Ureter (tissue), 1 donor: ENCODE data around the gene FBN2. TPM values are rescaled to one million over a fixed set of nuclear protein-coding genes. Genes with fewer than 3 reads are reported as not detected.
"Not testable (repeated sequence)": the region's sequence is repeated elsewhere in the genome, so short reads cannot be mapped to it uniquely, and the experiment has no call there.

Source experiments
- DNase-seq: peaks from one replicate; pipeline ENCODE4 v3.0.0-alpha.2; 2020; ENCODE audit warnings: low spot score
- total RNA-seq: library from RNA; stranded (reverse); gene quantifications from one replicate; pipeline ENCODE4 v1.2.4, GENCODE V29; 2023
- donor health status: DM: yes; HTN: yes; CAD: no.

The FBN2 gene
- total RNA-seq, 1 donor from 2014 or later, result 4.8 TPM

DNA sequence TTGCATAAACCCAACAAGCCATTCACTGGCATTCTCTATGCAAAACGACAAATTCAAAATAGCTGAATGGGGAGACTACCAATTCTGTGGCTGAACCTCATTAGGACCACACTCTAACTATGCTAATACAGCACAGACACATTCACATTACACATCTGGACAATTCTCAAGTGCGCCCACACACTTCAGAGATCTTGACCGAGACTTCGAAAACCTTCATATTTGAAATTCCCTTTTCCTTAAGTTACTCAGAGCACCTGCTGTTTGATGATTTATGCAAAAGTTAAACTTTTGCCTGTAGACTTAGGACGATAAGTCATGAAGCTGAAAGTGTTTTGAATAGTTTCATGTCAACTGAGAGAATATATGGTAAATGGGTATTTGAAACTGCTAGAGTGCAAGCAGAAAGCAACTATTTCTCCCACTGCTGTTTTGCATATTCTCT lies 111.9 kb downstream of the FBN2 start:
- DNase-seq, result no peak

DNA sequence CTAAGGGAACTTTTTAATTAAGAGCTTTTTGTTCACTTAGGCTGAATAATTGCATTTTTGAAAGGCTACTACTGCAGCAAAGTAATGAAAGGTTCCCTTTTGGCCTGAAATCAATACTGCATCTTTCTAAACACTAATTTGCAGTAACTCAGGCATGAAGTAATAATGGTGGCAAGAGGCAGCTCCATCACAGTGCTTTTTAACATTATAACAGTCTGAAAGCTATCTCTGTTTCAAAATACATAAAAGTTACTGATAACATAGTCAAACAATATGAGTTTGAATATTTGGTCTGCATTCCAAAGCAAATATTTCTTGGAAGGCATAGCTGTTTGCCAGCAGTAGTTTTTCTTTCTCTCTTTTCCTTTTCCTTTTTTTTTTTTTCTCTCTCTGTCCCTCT lies 113.4 kb downstream of the FBN2 start:
- no peak for DNase-seq

DNA sequence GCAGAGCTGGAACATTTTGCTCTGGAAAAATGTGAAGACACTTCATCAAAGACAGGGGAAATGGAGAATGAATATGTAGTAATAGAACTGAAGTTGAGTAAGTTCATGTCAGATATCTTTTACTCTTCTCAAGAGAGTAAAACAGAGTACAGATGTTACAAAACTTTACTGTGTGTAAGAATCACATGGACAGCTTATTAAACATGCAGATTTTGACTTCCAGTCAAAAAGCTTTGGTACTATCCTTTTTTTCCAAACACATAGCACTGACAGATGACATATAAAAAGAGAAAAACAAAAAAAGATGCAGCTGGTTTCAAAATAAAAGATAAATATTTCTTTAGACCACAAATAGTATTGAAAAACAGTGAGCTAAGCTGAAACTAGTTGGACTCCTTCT lies 115.4 kb downstream of the FBN2 start:
- no peak for DNase-seq

DNA sequence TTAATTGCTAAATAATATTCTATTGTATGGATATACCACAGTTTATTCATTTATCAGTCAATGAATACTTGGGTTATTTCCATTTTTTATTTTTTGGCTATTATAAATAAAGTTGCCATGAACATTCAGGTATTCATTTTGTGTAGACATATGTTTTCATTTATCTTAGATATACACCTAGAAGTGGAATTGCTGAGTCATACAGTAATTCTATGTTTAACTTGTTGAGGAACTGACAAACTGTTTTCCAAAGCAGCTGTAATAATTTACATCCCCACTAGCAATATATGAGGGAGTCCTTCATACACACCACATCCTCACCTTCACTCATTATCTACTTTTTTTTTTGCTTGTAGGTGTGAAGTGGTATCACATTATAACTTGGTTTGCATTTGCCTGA lies 123.6 kb downstream of the FBN2 start:
- DNase-seq, result no peak

DNA sequence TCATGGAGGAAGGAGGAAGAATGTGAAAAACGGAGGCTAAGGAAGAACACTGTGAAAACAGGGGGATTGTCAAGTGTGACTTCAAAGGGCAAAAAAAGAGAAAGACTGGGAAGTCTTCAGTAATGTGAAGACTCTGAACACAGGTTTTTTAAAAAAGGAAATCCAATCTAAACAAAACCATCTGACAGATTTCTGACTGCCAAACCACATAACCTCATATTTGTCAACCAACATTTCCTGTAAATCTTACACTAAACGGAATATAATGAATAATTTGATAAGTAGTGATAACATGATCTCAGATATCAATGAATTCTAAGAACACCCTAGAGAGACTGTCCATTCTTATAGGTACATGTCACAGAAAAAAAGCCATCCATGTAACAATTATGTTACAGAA lies 124.7 kb downstream of the FBN2 start:
- DNase-seq, result no peak

DNA sequence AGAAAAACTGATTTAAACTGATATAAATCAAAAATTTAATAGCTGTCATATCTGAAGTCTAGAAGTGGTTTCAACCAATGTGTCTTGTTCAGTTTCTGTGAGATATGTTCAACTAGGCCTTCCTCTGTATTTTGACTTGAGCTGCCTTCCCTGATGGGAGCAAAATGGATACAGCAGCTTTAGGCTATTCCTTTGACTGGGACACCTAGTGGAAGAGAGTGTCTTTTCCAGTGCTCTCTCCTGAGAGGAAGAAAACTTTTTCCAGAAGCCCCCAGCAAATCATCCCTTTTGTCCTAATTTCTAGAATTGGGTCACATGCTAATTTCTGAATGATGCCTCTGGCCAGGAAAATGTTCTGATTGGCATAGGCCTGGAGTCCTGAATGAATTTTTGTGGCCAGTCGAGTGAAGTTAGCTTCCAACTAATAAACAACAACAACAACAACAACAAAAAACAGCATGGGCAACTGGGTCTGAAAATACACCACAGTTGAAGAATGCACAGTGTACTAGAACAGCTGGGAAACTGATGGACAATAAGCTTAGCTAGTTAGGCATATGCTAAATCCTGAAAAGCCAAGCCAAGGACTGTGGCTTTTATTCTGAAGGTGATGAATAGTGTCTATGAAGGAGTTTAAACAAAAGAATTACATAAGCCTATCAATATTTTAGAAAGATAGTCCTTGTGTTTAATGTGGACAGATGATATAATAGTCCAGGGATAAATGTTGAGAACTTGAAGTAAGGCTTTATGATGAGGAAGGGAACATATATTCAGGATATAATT lies 125.7 kb downstream of the FBN2 start:
- DNase-seq, result no peak

DNA sequence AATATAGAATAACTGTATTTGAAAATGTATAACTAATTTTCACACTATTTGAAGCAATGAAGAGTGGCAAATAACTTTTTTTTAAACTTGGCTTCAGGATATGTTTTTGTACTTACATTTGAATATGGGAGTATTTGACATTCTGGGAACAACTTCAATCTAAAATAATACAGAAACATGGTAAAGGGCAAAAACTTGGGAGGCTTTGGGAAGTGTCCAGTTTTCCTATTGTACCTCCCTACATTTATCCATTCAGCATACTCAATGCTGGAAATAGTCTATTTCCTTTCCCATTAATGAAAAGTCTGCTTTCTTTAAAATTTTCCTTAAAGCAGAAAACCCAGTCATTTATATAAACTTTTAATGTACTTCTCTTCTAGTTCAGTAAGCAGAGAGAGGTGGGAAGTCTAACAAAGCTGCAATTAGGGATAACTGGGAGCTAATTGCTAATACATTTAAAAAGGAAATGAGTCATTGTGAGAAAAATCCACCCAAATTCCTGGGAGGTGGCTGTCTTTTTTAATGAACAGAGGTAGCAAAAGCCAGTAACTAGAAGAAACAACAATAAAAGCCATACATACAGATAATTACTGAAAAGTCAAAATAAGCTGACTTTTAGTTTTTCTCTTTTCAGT lies 128.8 kb downstream of the FBN2 start:
- no peak for DNase-seq

DNA sequence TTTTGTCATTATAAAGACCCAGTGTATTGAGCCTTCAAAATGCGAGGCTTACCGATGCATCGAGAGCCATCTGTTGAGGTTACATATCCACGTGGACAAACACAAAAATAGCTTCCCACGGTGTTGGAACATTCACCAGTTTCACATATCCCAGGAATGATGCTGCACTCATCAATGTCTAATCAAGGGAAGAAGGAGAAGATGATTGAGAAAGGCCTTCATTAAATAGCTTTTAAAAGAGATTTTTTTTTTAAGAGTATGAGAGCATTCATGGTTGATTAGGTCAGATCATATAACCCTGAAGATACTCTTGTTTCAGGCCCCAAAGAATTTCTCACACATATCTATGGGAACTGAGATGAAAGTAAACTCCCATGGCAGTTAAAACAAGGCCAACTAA lies 129.4 kb downstream of the FBN2 start:
- DNase-seq, result no peak

DNA sequence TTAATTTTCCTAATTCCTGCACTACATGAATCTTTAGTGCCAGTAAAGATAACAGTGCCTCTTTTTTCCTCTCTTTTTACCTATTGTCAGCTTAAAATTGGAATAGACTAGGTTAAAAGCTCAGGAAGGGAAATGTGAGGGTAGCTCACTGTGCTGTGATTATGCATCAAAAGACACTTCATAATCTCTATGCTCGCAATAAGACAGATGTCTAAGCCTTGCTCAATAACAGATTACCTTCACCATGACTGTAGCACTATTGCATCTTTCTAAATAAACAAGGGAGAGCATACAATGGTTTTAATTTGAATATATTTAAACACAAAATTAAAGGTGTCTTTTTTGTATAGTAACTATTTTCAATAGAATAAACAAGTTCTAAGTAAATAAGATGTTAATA lies 130.1 kb downstream of the FBN2 start:
- DNase-seq, result no peak

DNA sequence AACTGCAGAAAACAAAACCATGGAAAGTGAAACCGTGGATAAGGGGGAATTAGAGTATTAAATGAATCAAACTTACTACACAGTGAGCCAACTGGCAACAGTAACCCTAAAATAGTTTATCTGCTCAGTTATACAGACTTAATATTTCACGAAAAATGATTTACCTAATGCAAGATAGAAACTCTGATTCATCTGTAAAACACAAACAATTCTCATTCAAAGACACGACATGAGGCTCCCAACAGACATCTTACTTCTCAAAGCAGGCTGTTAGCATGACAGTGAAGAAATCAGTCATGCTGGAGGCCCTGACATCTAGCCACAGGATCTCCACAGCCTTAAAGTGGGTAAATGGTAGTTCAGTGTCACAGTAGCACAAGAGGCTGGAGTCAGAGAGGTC lies 131.2 kb downstream of the FBN2 start:
- DNase-seq, result no peak

DNA sequence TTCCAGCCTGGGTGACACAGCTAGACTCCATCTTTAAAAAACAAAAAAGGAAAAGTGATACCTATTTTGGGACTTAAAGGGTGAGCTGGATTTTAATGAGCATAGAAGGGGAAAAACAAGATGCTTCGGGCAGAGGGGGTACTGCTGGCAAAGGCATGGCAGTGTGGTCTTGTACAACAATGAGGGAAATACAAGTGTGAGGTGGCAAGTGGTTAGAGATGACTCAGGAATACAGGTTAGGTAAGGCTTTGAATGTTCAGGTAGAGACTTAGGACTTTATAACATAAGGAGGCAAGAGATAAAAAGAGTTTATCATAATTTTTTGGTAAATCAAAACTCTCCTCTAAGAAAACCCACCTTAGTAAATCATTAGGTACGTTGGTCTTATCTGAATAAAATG lies 132.9 kb downstream of the FBN2 start:
- DNase-seq, result no peak

DNA sequence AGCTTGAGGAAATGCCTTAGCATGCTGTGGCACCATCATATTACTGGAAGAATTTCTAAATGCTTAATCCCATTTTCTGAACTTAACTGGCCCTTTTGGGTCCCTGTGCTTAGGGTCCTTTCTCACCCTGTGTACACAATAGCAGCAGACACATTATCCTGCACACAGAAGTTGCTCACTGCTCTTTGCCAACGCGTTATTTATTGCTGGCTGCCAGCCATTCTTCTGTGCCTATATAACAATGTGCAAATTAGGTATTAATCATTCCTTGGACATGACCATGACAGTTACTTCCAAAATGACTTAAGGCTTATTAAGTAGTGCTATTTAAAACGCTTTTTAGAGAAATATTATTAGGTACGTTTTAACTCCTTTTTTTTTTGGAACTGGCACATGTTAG lies 134.7 kb downstream of the FBN2 start:
- DNase-seq, result no peak

DNA sequence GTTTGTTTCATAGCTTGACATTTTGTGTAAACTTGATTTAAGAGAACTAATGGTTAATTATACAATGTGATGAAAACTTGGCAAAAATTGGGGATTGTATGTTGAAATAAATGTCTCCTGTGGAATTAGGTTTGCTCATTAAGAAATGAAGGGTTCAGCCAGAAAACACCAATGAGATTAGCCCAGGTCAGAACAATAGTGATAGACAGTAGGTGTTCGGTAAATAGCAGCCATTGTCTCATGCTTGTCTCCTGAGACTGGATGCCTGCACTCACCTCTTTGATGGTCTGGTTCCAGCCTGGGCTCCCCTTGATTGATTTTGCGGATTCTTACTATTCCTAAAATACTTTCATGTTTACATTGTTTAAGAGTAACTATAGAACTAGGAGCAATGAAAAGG lies 135.5 kb downstream of the FBN2 start:
- DNase-seq, result no peak

DNA sequence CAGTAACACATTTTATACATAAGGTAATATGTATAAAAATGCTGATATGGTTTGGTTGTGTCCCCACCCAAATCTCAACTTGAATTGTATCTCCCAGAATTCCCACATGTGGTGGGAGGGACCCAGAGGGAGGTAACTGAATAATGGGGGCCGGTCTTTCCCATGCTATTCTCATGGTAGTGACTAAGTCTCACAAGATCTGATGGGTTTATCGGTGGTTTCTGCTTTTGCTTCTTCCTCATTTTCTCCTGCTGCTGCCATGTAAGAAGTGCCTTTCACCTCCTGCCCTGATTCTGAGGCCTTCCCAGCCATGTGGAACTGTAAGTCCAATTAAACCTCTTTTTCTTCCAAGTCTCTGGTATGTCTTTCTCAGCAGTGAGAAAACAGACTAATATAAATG lies 137.3 kb downstream of the FBN2 start:
- not testable (repeated sequence) for DNase-seq

DNA sequence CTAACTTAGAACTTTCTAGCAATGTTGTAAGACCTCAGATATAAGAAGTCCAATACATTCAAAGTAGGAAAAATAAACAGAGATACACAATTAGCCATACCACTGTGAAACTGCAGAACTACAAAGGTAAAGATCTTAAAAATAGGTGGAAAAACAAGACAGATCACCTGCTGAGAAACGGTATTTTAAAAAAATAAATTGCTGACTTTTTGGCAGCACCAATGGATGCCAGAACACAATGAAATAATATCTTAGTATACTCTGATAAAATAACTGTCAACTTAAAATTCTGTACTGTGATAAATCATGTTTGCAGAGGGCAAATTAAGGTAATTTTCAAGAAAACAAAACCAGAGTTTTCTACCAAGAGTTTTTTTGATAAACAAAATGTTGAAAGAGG lies 138.9 kb downstream of the FBN2 start:
- no peak for DNase-seq

DNA sequence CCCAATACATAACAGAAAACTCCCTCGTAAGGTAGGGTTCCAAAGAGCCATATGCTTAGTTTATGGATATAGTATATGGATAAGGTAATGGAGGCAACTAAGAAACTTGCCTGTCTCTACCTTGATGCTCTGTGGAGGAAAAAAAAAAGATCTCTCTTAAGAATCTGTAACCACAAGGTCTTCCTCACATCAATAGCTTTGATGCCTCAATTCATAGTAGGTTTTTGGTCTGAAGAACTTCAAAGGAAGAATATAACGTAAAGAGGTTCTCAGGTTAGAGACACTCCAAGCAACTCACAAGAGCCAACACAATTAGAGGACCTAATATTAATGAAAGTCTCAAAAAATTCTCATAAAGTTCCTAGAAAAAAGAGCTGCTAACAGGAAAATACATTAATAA lies 140.2 kb downstream of the FBN2 start:
- no peak for DNase-seq

DNA sequence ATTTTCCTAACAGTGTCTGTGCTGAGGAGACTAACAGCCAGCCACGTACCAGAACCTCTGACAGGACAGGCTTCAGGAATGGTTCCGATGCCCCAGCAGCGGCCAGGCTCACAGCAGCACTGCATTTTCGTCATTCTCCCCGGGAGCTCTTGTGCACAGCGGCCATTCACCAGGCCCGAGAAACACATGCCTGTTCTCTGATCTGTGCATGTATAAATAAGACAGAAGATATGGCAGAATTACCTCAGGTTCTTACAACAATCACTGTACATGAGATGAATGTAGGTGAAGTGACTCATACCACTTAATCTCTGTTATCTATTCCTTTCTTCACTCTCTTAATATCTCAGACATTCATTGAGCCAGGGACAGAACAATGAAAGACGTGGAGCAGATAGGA lies 143.0 kb downstream of the FBN2 start:
- DNase-seq, result no peak

DNA sequence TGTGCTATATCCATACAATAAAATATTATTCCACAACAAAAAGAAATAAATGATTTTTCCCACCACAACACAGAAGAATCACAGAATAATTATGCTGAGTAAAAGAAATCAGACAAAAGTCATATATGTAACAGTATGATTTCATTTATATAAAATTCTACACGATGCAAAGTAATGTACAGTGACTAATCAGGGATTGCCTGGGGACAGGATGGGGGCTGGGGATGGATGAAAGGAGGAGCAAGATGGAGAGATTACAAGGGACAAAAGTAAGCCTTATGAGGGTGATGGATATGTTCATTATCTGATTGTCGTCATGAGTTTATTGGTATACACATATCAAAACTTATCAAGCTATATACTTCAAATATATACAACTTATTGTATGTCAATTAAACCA lies 154.0 kb downstream of the FBN2 start:
- no peak for DNase-seq

DNA sequence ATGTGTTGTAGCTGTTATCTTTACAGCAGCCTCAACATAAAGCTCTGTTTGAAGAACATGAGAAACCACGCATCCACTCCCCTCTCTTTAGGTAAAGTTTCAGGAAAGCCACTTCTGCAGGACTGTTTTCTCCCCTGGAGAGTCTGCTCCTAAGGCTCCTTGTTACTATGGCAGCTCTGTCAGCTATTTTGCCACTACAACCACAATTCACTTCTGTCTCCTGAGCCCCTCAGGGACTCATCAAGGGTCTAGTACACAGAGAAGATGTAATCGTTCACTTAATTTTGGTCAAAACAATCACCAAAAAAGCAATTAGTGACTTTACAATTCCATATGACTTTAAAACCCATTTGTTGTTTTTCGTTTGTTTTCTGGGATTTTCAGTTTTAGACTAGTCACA lies 157.7 kb downstream of the FBN2 start:
- DNase-seq, result no peak

DNA sequence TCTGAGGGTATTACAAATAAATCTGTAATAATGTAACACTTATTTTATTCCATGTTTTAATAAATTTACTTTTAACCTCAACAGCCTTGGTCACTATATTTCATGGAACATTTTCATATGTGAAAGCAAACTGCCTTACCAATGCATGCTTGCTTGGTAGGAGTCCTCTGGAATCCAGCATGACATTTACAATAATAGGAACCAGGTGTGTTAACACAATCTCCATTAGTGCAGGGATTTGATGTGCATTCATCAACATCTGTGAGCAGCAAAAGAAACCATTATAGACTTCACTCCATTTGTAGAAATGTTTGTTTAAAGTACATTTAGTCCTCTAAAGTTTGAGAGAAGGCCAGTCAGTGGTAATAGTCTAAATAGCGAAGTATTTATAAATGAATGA lies 159.4 kb downstream of the FBN2 start:
- DNase-seq, result no peak

DNA sequence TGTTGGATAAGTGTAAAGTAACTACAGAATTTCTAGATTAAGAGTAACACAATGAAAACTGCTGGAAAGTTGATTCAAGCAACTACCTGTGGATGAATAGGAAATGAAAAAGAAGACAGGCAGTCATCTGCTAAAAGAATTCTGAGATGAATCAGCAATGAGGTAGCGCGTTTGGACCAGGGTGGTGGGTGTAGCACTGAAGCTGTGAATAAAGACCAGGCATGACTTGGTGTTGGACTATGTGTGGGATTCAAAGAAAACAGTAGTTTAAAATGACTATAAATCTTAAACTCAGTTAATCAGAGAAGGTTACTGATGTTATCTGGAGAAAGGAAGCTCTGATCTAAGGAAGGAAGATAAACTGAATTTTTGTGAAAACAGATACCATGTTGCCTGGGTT lies 159.8 kb downstream of the FBN2 start:
- DNase-seq, result no peak

DNA sequence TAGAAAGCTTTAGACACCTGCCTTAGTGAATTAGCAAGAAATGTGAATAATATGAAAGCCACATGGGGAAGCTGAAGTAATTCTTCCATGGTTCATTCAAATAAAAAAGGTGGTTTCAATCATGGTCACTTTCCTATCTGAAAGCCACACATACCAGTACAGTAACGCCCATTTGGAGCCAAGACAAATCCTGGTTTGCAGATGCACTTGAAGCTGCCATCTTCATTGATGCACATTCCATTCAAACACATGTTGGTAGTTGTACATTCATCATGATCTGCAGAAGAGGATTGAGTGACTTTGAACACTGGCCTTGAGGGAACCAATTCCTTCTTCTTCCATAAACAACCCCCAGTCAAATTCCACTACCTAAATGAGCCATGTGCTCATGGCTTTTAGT lies 161.5 kb downstream of the FBN2 start:
- DNase-seq, result no peak

DNA sequence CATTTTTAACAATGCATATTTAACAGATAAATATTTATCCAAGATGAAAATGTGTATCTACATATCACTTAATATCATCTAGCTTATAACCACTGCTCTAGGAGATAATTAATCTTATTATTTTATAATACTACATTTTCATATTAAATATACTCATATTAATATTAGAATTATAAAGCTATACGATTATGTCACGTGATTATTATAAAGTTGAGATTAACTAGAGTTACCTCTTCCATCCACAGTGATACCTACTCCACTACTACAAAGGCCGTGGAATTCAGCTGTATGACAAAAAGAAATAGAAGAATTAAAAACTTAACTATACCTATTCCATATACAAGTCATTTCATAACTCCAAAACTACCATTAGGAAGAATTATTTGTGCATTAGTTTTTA lies 171.9 kb downstream of the FBN2 start:
- DNase-seq, result no peak

DNA sequence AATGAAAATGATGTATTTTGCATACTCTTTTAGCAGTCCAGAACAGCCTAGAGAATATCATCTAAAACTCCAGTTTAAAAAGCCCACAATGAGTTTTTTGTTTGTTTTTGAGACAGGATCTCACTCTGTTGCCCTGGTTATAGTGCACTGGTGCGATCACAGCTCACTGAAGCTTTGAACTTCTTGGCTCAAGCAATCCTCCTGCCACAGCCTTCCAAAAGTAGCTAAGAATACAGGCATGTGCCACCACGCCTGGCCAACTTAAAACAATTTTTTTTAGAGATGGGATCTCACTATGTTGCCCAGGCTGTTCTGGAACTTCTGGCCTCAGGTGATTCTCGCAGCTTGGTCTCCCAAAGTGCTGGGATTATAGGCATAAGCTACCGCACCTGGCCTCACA lies 175.7 kb downstream of the FBN2 start:
- no peak for DNase-seq
